GM10266 (cell line): Measurements from ENCODE around the gene DNAH9.

ENCODE experiments used
- DNase-seq: peaks from one replicate; pipeline ENCODE4 v3.0.0; 2012; ENCODE audit errors: extremely low spot score
- TF ChIP-seq, protein P1 (sequence below): IDR thresholded peaks from 2 replicates; pipeline ENCODE4 v1.5.1; 2012; ENCODE audit warnings: mild to moderate bottlenecking, low read depth; ENCODE audit not compliant: control insufficient read depth, insufficient read depth; ENCODE audit errors: missing control alignments

The DNAH9 gene

DNA sequence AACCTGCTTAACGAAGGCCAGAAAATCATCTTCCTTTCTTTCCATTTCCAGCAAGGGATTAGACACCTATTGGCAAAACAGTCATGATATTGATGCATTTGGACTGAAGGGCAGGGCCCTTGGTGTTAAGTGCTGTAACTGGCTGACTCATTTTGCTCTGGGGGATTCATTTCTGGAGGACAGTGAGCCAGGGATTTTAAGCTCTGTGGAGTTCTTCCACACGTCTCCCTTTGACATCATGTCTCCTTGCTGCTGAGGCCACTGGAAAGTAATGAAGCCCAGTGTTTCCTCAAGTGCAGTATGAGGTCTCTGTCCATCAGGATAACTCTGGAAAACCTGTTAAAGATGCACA, 42.2 kb downstream of the DNAH9 start:
- TF ChIP-seq, protein P1, sequence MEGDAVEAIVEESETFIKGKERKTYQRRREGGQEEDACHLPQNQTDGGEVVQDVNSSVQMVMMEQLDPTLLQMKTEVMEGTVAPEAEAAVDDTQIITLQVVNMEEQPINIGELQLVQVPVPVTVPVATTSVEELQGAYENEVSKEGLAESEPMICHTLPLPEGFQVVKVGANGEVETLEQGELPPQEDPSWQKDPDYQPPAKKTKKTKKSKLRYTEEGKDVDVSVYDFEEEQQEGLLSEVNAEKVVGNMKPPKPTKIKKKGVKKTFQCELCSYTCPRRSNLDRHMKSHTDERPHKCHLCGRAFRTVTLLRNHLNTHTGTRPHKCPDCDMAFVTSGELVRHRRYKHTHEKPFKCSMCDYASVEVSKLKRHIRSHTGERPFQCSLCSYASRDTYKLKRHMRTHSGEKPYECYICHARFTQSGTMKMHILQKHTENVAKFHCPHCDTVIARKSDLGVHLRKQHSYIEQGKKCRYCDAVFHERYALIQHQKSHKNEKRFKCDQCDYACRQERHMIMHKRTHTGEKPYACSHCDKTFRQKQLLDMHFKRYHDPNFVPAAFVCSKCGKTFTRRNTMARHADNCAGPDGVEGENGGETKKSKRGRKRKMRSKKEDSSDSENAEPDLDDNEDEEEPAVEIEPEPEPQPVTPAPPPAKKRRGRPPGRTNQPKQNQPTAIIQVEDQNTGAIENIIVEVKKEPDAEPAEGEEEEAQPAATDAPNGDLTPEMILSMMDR = no peak
- DNase-seq = no peak

DNA sequence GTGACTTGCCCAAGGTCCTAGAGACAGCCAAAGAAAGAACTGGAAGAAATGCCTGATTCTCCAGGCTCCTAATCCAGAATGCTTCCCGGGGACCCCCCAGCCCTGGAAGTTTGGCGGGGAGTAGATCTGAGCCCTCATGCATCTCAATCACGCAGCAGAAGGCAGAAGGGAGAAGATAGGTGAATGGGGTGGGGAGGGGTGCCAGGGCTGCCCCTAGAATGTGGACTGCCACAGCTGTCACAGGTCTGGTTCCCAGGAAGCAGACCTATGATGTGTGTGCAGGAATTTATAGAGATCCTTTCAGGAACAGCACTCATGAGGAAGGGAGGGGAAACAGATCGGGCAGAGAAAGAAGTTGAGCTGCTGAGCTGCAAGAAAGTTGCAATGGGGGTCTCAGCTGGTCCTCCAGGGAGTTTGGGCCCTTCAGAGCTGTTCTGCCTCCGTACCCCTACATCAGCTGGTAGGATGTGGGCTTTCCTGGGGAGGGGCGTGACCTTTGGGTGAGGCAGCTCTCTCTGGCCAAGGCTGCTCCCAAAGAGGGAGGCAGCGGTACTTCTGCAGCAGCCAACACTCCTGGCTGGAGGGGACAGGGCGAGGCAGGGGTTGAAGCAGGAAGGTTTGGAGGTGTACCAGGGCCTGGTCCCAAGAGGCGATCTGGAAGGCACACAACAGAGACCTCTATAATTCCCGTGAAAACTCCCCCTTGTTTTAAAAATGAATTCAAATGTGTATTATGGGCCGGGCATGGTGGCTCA, 43.4 kb downstream of the DNAH9 start:
- TF ChIP-seq, protein P1 = no peak
- DNase-seq = no peak

DNA sequence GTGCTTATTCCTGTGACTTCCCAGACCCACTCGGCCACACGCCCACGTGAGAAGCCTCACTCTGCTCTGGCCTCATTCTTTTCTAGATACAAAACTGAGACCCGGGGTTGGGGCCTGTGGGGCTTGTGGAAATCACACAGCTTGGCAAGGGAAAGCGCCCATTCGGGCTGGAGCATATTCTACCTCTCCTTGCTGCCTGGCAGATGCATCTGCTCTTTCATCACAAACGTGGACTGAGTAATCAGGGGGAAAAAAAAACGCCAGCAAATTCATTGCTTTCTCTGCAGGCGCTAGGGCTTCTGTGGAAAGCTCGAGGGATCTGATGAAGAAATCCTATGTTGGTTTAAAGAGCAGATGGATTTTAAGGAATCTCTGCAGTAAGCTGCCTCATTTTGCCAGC, 44.4 kb downstream of the DNAH9 start:
- DNase-seq = no peak
- TF ChIP-seq, protein P1 = no peak

DNA sequence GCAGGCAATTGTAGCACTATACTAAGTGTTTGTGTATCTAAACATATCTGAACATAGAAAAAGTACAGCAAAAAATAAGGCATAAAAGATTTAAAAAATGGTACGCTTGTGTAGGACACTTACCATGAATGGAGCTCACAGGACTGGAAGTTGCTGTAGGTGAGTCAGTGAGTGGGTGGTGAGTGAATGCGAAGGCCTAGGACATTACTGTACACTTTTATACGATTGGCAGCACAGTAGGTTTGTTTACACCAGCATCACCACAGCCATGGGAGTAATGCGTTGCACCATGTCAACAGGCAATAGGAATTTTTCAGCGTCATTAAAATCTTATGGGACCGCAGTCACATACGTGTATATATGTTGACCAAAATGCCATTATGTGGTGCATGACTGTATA, 45.6 kb downstream of the DNAH9 start:
- TF ChIP-seq, protein P1 = no peak
- no peak for DNase-seq

DNA sequence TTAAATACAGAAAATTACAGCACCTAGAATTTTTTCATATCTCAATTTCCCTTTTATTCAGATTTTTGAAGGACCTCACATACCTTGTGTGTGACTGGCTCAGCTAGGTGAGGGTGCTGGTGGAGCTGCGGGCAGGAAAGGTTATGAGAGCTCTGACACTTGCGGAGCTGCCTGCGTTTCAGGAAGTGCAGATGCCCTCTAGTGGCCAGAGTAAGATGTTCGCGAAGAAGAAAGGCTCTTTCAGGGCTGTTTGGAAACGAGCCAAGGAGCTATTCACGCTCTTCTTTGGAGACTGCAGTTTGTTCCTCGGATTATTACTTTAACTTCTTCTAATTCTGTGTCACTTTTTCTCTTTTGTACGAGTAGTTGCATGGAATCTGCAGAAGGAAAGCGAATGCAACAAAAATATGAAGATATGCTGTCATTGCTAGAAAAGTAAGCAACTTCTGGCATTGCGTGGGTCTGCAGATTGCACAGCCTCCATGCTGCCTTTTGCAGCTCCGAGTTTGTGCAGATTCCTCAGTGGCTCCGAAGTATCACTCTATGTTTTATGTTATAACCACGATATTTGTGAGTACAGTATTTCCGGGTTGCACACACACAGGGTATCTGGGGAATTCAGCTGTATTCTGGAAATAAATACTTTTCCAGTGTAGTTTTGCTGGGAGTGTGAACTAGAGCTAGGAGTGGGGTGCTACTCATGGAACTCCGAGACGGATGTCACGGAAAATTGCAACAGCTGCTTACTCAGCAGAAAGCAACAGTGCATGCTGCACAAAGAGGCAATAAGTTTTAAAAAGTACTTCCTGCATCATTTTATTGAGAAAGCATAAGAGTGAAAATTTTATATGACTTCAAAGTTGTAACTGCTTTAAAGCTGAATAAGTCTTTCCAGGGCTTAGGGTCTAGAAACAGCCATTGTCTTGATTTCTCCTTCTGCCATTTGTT, 46.3 kb downstream of the DNAH9 start:
- TF ChIP-seq, protein P1 = peak; percentile 70
- DNase-seq = peak; percentile 29

DNA sequence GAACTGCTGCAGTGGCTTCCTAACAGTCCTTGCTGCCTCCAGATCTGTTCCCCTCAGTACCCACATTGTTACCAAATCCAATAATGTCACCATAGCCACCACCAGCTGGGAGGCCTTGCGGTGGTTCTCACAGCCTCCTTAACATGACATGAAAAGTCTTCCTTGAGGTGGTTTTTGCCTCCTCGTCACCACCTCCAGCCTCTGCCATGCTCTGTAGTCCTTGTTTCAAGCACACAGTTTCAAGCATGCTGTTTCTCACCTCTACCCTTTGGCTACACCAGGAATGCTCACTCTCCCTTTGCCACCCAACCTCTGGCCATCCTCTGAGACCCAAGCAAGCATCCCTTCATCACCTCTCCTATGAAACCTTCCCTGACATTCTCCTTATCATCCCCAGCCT, 47.2 kb downstream of the DNAH9 start:
- no peak for DNase-seq
- TF ChIP-seq, protein P1 = no peak

DNA sequence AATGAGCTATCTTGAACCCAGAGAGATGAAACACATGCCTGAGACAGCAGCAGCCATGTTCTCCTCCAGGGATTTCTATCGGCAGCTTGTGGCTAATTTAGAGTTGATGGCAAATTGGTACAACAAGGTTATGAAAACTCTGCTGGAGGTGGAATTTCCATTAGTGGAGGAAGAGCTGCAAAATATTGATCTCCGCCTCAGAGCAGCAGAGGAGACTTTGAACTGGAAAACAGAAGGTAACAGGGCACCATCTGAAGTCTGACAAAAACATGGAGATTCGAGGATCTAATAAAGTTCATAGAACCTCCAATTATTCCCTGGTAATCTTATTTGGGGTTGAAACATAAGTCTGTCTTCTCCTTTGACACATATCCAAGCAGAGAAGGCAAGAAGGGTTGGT, 52.8 kb downstream of the DNAH9 start:
- TF ChIP-seq, protein P1 = no peak
- no peak for DNase-seq
